Measurements from ENCODE around the gene SLC13A3. TPM values are rescaled to one million over a fixed set of nuclear protein-coding genes. Genes with fewer than 3 reads are reported as not detected.

Gene SLC13A3, protein sequence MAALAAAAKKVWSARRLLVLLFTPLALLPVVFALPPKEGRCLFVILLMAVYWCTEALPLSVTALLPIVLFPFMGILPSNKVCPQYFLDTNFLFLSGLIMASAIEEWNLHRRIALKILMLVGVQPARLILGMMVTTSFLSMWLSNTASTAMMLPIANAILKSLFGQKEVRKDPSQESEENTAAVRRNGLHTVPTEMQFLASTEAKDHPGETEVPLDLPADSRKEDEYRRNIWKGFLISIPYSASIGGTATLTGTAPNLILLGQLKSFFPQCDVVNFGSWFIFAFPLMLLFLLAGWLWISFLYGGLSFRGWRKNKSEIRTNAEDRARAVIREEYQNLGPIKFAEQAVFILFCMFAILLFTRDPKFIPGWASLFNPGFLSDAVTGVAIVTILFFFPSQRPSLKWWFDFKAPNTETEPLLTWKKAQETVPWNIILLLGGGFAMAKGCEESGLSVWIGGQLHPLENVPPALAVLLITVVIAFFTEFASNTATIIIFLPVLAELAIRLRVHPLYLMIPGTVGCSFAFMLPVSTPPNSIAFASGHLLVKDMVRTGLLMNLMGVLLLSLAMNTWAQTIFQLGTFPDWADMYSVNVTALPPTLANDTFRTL
- total RNA-seq (2022; extraction: Qiagen RNA extraction; ENCODE audit: low read depth): 0.12 TPM in 1 of 5 replicates, not detected in the others

DNA sequence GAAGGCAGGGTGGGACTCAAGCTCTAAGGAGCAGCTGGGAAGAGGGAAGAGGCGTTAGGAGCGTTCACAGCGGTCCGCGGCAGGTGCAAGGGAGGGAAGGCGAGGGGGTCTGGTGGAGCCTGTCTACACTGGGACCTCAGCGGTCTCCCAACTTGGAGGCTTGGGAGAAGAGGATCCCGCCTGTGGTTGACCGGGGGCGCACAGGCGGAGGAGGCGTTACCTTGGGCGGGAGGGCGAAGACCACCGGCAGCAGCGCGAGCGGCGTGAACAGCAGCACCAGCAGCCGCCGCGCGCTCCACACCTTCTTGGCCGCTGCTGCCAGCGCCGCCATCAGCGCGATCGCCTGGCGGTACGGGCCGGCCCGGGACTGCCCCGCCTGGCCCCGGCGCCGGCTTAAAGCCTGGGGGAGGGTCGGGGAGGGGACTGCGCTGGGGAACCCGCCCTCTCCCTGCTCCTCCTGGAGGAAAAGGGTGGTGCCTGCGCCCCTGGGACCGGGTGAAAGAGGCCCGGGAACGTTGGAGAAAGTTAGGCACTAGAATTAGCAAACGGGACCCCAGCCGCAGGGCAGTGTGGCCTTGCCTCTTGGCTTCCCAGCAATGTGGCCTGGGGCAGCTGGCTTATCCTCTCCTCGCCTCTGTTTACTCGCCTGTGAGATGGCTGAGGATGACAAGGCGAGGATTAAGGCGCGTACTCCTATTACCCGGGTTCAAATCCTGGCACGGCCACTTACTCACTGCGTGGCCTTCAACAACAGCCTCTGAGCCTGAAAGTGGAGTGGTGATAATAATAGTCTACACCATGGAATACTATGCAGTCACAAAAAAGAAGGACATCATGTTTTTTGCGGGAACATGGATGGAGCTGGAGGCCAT is at the start of gene SLC13A3:
SLC13A3 (minus strand) TSS at position 369 of the 872 bp plus-strand sequence; CDS start at position 331, 38 bp downstream.

GRCh38 chr20:46689082-46689753 is 38.0 kb upstream of the SLC13A3 start, which contains the start of gene TP53RK:
Gene TP53RK (minus strand): TSS chr20:46689444. CDS start chr20:46689414, 30 bp downstream.

GRCh38 chr20:46550461-46550860 is 100.8 kb downstream of the SLC13A3 start, which contains the start of gene OCSTAMP:
Gene OCSTAMP (minus strand): TSS chr20:46550654. CDS start chr20:46550560, 94 bp downstream.

DNA sequence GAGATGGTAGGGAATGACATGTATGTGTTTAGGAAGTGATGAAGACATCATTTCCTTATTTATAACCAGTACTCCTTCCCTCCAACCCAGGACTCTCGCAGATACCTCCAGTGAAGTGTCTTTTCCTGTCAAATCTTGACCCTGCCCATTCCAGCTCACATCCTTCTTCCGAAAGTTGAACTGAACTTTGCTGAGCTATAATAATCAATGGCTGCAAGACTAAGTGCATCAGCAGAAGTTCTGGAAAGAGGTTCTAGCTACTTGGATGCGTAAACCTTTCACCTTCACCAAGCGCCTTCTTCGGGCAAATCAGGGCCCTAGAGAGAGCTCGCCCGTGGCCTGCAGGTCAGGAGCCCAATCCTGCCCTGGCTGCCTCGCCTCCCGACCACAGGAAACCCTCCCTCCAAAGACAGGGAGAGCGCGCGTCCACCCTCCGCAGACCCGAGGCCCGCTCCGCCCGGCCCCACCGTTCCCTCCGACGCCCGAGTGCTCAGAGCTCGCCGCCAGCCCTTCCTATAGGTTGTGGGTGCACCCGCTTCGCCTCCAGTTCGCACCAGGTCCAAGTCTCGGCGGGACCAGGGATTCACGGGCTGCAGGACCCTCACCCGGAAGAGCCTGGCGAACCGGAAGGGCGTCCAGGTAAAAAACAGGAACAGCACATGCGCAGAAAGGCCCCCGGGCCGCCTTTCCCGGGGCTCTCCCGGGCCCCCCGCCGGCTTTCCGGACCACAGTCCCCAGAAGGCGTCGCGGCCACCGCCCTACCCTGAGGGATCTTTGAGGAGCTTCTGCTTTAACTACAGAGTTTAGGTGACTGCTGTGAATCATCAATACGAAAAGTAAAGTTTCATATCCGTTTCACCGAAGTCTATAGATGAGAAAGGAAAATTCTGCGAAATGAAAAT is 138.1 kb downstream of the SLC13A3 start, which contains the start of gene ZNF334:
ZNF334 (minus strand) TSS at position 617 of the 902 bp plus-strand sequence. CDS start 1,457 bp downstream, outside the sequence.

Other genes starting within 250 kb of the SLC13A3 start
- gene ELMO2, start 244.8 kb downstream of the SLC13A3 start, total RNA-seq (2022; extraction: Qiagen RNA extraction; ENCODE audit: low read depth): 17.5 to 22.6 TPM (median 21.4 TPM) in 5 replicates
- gene ZNF334, start 137.9 kb downstream of the SLC13A3 start, total RNA-seq (2022; extraction: Qiagen RNA extraction; ENCODE audit: low read depth): not detected in 5 replicates
- not detected in 5 replicates for gene OCSTAMP, start 100.8 kb downstream of the SLC13A3 start, total RNA-seq (2022; extraction: Qiagen RNA extraction; ENCODE audit: low read depth)
- gene TP53RK, start 38.0 kb upstream of the SLC13A3 start, total RNA-seq (2022; extraction: Qiagen RNA extraction; ENCODE audit: low read depth): 13.1 to 17.6 TPM (median 13.7 TPM) in 5 replicates
- not detected in 5 replicates for gene SLC2A10, start 58.2 kb upstream of the SLC13A3 start, total RNA-seq (2022; extraction: Qiagen RNA extraction; ENCODE audit: low read depth)
- 2.2 to 3.7 TPM (median 3.0 TPM) in 5 replicates for gene EYA2, start 243.4 kb upstream of the SLC13A3 start, total RNA-seq (2022; extraction: Qiagen RNA extraction; ENCODE audit: low read depth)

Data from A549 treated with DMSO at 1 μM for 4 hours (cell line).